SU-DHL-6 (cell line): ENCODE measurements around the gene PLA2G4E.

ENCODE experiments used
- CTCF ChIP-seq: fragments of 200-600 bp; sonication (generic); IDR thresholded peaks from one replicate; pipeline ENCODE4 v1.5.1; 2017; ENCODE audit warnings: antibody characterized with exemption, mild to moderate bottlenecking, low read length, moderate library complexity; ENCODE audit not compliant: insufficient read depth, poor library complexity, severe bottlenecking
- EZH2phosphoT487 ChIP-seq: fragments of 200-600 bp; sonication (generic), shearing (Covaris generic); conservative IDR thresholded peaks from 2 replicates; pipeline ENCODE4 v1.6.1; 2018; ENCODE audit warnings: mild to moderate bottlenecking, antibody characterized with exemption, low read length, moderate library complexity, mixed read lengths

GRCh38 chr15:41983221-41983620, 37.6 kb downstream of the PLA2G4E start:
- TF ChIP-seq CTCF (no peak), EZH2phosphoT487 (no peak)
